HL-60 (cell line): ENCODE data around the gene VPS13D.

Source experiments
- GABPA ChIP-seq: IDR thresholded peaks from 2 replicates; pipeline ENCODE4 v1.6.1; 2012; ENCODE audit warnings: low read depth
- POLR2AphosphoS5 ChIP-seq: IDR thresholded peaks from 2 replicates; pipeline ENCODE4 v1.6.1; 2012; ENCODE audit warnings: low read depth
- TF ChIP-seq, protein P1 (sequence below): IDR thresholded peaks from one replicate; pipeline ENCODE4 v1.5.1; 2011; ENCODE audit warnings: low read length, control low read depth, inconsistent platforms; ENCODE audit not compliant: insufficient read depth
- TF ChIP-seq, protein P2 (sequence below): IDR thresholded peaks from 2 replicates; pipeline ENCODE4 v1.6.1; 2012; ENCODE audit warnings: low read depth; ENCODE audit not compliant: insufficient replicate concordance

DNA sequence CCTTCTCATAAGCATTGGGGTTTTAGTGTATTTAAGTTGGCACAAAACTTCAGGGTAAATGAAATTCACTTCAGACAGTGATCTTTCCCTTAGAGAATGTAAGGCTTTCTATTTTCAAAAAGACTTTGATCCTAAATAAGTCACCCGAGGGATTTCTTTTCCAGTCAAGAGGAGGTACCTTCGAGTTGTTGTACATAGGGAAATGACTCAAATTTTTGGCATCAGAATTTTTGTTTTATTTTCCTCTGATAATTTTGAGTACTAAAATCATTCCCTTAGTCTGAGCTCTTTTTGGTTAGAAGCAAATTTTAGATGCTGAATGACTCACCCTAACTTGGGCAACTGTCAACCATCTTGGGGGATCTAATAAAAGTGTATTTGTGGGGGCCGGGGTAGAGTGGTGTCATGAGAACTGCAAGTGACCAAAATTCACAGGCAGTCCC is 194.3 kb downstream of the VPS13D start:
- TF ChIP-seq, protein P1, sequence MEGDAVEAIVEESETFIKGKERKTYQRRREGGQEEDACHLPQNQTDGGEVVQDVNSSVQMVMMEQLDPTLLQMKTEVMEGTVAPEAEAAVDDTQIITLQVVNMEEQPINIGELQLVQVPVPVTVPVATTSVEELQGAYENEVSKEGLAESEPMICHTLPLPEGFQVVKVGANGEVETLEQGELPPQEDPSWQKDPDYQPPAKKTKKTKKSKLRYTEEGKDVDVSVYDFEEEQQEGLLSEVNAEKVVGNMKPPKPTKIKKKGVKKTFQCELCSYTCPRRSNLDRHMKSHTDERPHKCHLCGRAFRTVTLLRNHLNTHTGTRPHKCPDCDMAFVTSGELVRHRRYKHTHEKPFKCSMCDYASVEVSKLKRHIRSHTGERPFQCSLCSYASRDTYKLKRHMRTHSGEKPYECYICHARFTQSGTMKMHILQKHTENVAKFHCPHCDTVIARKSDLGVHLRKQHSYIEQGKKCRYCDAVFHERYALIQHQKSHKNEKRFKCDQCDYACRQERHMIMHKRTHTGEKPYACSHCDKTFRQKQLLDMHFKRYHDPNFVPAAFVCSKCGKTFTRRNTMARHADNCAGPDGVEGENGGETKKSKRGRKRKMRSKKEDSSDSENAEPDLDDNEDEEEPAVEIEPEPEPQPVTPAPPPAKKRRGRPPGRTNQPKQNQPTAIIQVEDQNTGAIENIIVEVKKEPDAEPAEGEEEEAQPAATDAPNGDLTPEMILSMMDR = no peak
- no peak for TF ChIP-seq GABPA
- no peak for TF ChIP-seq POLR2AphosphoS5
- TF ChIP-seq, protein P2, sequence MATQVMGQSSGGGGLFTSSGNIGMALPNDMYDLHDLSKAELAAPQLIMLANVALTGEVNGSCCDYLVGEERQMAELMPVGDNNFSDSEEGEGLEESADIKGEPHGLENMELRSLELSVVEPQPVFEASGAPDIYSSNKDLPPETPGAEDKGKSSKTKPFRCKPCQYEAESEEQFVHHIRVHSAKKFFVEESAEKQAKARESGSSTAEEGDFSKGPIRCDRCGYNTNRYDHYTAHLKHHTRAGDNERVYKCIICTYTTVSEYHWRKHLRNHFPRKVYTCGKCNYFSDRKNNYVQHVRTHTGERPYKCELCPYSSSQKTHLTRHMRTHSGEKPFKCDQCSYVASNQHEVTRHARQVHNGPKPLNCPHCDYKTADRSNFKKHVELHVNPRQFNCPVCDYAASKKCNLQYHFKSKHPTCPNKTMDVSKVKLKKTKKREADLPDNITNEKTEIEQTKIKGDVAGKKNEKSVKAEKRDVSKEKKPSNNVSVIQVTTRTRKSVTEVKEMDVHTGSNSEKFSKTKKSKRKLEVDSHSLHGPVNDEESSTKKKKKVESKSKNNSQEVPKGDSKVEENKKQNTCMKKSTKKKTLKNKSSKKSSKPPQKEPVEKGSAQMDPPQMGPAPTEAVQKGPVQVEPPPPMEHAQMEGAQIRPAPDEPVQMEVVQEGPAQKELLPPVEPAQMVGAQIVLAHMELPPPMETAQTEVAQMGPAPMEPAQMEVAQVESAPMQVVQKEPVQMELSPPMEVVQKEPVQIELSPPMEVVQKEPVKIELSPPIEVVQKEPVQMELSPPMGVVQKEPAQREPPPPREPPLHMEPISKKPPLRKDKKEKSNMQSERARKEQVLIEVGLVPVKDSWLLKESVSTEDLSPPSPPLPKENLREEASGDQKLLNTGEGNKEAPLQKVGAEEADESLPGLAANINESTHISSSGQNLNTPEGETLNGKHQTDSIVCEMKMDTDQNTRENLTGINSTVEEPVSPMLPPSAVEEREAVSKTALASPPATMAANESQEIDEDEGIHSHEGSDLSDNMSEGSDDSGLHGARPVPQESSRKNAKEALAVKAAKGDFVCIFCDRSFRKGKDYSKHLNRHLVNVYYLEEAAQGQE = no peak
